Psoas muscle (tissue), 8 donors: Measurements from ENCODE around the gene CRACDL. TPM values are rescaled to one million over a fixed set of nuclear protein-coding genes. Genes with fewer than 3 reads are reported as not detected.

ENCODE experiments used
- ATAC-seq, 4 donors: fragments of 200-7000 bp; cut with Tn5 transposase; one replicate each; pipeline ENCODE4 v1.9.1; 2020; ENCODE audit warnings: moderate library complexity in 3 of 4, mild to moderate bottlenecking in 2 of 4
- DNase-seq, 2 donors: peaks; one replicate each; pipeline ENCODE4 v3.0.0-alpha.2; 2020
- H3K27ac ChIP-seq: fragments of 200-600 bp; one replicate; pipeline ENCODE4 v1.8.0; 2022
- H3K27me3 ChIP-seq, 3 donors: fragments of 200-600 bp in 1 of 3; one replicate each; pipeline versions ENCODE4 v1.6.1 to v1.8.0; 2013 to 2022; ENCODE audit warnings: low read length in 2 of 3, mild to moderate bottlenecking in 2 of 3, moderate library complexity in 1 of 3; ENCODE audit not compliant: insufficient read depth in 3 of 3
- H3K36me3 ChIP-seq, 2 donors: fragments of 200-600 bp in 1 of 2; one replicate each; pipeline versions ENCODE4 v1.6.1 to v1.8.0; 2013 to 2022; ENCODE audit warnings: low read depth in 1 of 2, mild to moderate bottlenecking in 1 of 2, moderate library complexity in 1 of 2; ENCODE audit not compliant: insufficient read depth in 1 of 2
- H3K4me1 ChIP-seq: fragments of 200-600 bp; one replicate; pipeline ENCODE4 v1.8.0; 2022
- H3K4me3 ChIP-seq: fragments of 200-600 bp; one replicate; pipeline ENCODE4 v1.8.0; 2022; ENCODE audit warnings: mild to moderate bottlenecking
- H3K9me3 ChIP-seq: fragments of 200-600 bp; one replicate; pipeline ENCODE4 v1.8.0; 2022
- CTCF ChIP-seq: fragments of 200-600 bp; IDR thresholded peaks from one replicate; pipeline ENCODE4 v1.8.0; 2022; ENCODE audit warnings: antibody characterized with exemption
- WGBS, 3 donors: extraction: QIAGEN DNeasy Blood & Tissue Kit; methylation state at CpG; one replicate each; pipeline versions ENCODE4 v1.1.6 to v1.1.7; 2013; 5-methylcytosine and 5-hydroxymethylcytosine counted together
- intact Hi-C, 2 donors: fragments of 100-400 bp; cut with DNase I; formaldehyde crosslinking; loops; one replicate each; pipeline versions ENCODE4 v1.11.0 to v1.14.2; 2022
- polyA plus RNA-seq, 3 donors: library from polyadenylated mRNA; stranded (reverse); fragments of 200-250 nt; gene quantifications; one replicate each; pipeline ENCODE4 v1.2.3, GENCODE V29; 2013
- total RNA-seq, 4 donors: library from RNA; stranded (reverse); fragmentation: NEBNext Ultra II Directional in 2 of 4; extraction: Animal tissue kit (Norgen Biotek cat#: 25700) in 2 of 4; gene quantifications; one replicate each; pipeline versions ENCODE4 v1.2.1 to v1.2.4, GENCODE V29; 2021 to 2023
- donor health status: healthy with polysubstance abuse.
- donor health status: DM: no; HTN: no; CAD: no; lungs with moderate emphysema.
- donor health status: Bipolar disorder and iron deficiency.
- donor health status: healthy.
- donor health status: DM: yes; HTN: yes; CAD: no.
- donor health status: DM: no; HTN: no; CAD: no.
- donor health status: DM: no; HTN: no; CAD: no.
- donor health status: DM: yes; HTN: yes; CAD: no.

CRACDL gene
- total and polyA plus RNA-seq, 7 donors: 0.97 to 3.1 (median 2.3) TPM

- ATAC-seq (peak in 1 of 4 donors; percentile 15), DNase-seq (no peak)
- intact Hi-C loops: no loop called here
- no peaks in the 10 kb centered on the region for H3K36me3 ChIP-seq
- no peaks in the 10 kb centered on the region for H3K27me3 ChIP-seq
- WGBS, 3 donors: 72 to 84% (median 77%) methylated on average over 15 of the region's 15 CpGs
- peaks cover 6% of the 10 kb centered on the region for H3K4me1 ChIP-seq
- H3K9me3 ChIP-seq: no peaks in the 10 kb centered on the region
- H3K27ac ChIP-seq: no peak overlapping the region
- no peak for TF ChIP-seq CTCF
- H3K4me3 ChIP-seq: no peak overlapping the region
These were observed 65.4 kb downstream of the CRACDL start for GRCh38 chr2:98870516-98871158.

- ATAC-seq (peak; percentile 73 to 90 (median 90)), DNase-seq (no peak)
- Histone ChIP-seq H3K36me3 (no peaks in the 10 kb centered on the region), H3K9me3 (no peaks in the 10 kb centered on the region), H3K27ac (peak overlapping the region; percentile 41), H3K4me1 (peaks cover 6% of the 10 kb centered on the region), H3K4me3 (no peak overlapping the region), H3K27me3 (no peaks in the 10 kb centered on the region)
- WGBS, 3 donors: 26 to 34% (median 30%) methylated on average over 4 of the region's 4 CpGs
- intact Hi-C loops: no loop called here
- no peak for TF ChIP-seq CTCF
These were observed 66.2 kb downstream of the CRACDL start for GRCh38 chr2:98869870-98870269.

GRCh38 chr2:98869272-98869641, 66.8 kb downstream of the CRACDL start:
- Histone ChIP-seq H3K9me3 (no peaks in the 10 kb centered on the region), H3K27me3 (no peaks in the 10 kb centered on the region), H3K4me3 (no peak overlapping the region), H3K36me3 (no peaks in the 10 kb centered on the region), H3K4me1 (peaks cover 6% of the 10 kb centered on the region), H3K27ac (peak overlapping the region; percentile 41)
- ATAC-seq (peak in 1 of 4 donors; percentile 29), DNase-seq (no peak)
- intact Hi-C loops: no loop called here
- no peak for TF ChIP-seq CTCF
- WGBS, 3 donors: 69 to 78% (median 76%) methylated on average over 10 of the region's 10 CpGs

- H3K4me1 ChIP-seq: peaks cover 6% of the 10 kb centered on the region
- no peak for ATAC-seq
- H3K4me3 ChIP-seq: no peak overlapping the region
- no peak for TF ChIP-seq CTCF
- H3K27me3 ChIP-seq: no peaks in the 10 kb centered on the region
- intact Hi-C loops: no loop called here
- 85 to 92% (median 86%) methylated on average over 10 of the region's 10 CpGs for WGBS, 3 donors
- H3K9me3 ChIP-seq: no peaks in the 10 kb centered on the region
- DNase-seq: no peak
- no peak overlapping the region for H3K27ac ChIP-seq
- no peaks in the 10 kb centered on the region for H3K36me3 ChIP-seq
These were observed 67.3 kb downstream of the CRACDL start for GRCh38 chr2:98868548-98869271.
